Medulla oblongata (tissue), 1 donor: ENCODE measurements around the gene ASS1.
A peak's percentile ranks its signal among the peaks of the same experiment; 100 is the strongest.

ENCODE experiments used
- DNase-seq: peaks from one replicate; pipeline ENCODE4 v3.0.0-alpha.2; 2015; ENCODE audit errors: extremely low spot score

ASS1 gene

GRCh38 chr9:130498298-130498917 lies 53.6 kb downstream of the ASS1 start:
- DNase-seq, result no peak

GRCh38 chr9:130498918-130499698 lies 54.3 kb downstream of the ASS1 start:
- DNase-seq, result no peak

- no peak for DNase-seq
Observed at GRCh38 chr9:130499804-130500263, 55.1 kb downstream of the ASS1 start.

- DNase-seq, result peak; percentile 38
Observed at GRCh38 chr9:130500340-130501180, 55.8 kb downstream of the ASS1 start.

GRCh38 chr9:130501639-130502038 lies 56.9 kb downstream of the ASS1 start:
- DNase-seq, result no peak

- no peak for DNase-seq
Observed at GRCh38 chr9:130508218-130508617, 63.5 kb downstream of the ASS1 start.

- DNase-seq, result no peak
Observed at GRCh38 chr9:130512199-130512598, 67.4 kb downstream of the ASS1 start.

- DNase-seq, result no peak
Observed at GRCh38 chr9:130513078-130513477, 68.3 kb downstream of the ASS1 start.

- DNase-seq, result no peak
Observed at GRCh38 chr9:130518233-130518632, 73.5 kb downstream of the ASS1 start.

GRCh38 chr9:130518943-130519799 lies 74.4 kb downstream of the ASS1 start:
- DNase-seq, result peak; percentile 23

GRCh38 chr9:130519927-130520326 lies 75.2 kb downstream of the ASS1 start:
- DNase-seq, result no peak

GRCh38 chr9:130521715-130522114 lies 77.0 kb downstream of the ASS1 start:
- DNase-seq, result no peak

GRCh38 chr9:130522233-130522808 lies 77.6 kb downstream of the ASS1 start:
- no peak for DNase-seq

- DNase-seq, result no peak
Observed at GRCh38 chr9:130523921-130524320, 79.2 kb downstream of the ASS1 start.

GRCh38 chr9:130526193-130526853 lies 81.6 kb downstream of the ASS1 start:
- DNase-seq, result no peak

GRCh38 chr9:130526854-130527650 lies 82.3 kb downstream of the ASS1 start:
- no peak for DNase-seq

- no peak for DNase-seq
Observed at GRCh38 chr9:130527651-130528310, 83.0 kb downstream of the ASS1 start.

GRCh38 chr9:130528674-130529073 lies 83.9 kb downstream of the ASS1 start:
- no peak for DNase-seq

GRCh38 chr9:130530938-130531337 lies 86.2 kb downstream of the ASS1 start:
- no peak for DNase-seq
